GM06990 (cell line): ENCODE measurements around the gene DDR1.

Source experiments
- DNase-seq: peaks from one replicate; pipeline ENCODE4 v3.0.0-alpha.2; 2011; ENCODE audit not compliant: insufficient read length; ENCODE audit errors: extremely low read depth
- H3K27me3 ChIP-seq: replicated peaks from 2 replicates; pipeline ENCODE4 v1.6.0; 2011; ENCODE audit warnings: low read length; ENCODE audit not compliant: control insufficient read depth, insufficient read depth
- H3K36me3 ChIP-seq: 2 replicates; pipeline ENCODE4 v1.5.1; 2011; ENCODE audit warnings: low read length; ENCODE audit not compliant: control insufficient read depth, insufficient read depth
- H3K4me3 ChIP-seq: replicated peaks from 2 replicates; pipeline ENCODE4 v1.5.1; 2011; ENCODE audit warnings: low read depth, mild to moderate bottlenecking, control low read depth, low read length
- CTCF ChIP-seq: IDR thresholded peaks from 2 replicates; pipeline ENCODE4 v1.5.1; 2011; ENCODE audit warnings: low read length, control low read depth, mild to moderate bottlenecking, inconsistent platforms; ENCODE audit not compliant: insufficient read depth, poor library complexity, severe bottlenecking

The DDR1 gene

GRCh38 chr6:30947231-30947630, 62.9 kb downstream of the DDR1 start:
- no peak for DNase-seq
- Histone ChIP-seq H3K36me3 (no peaks in the 10 kb centered on the region), H3K27me3 (no peaks in the 10 kb centered on the region), H3K4me3 (no peak overlapping the region)
- no peak for TF ChIP-seq CTCF

- no peak for DNase-seq
- no peak for TF ChIP-seq CTCF
- H3K4me3 ChIP-seq, result no peak overlapping the region
- no peaks in the 10 kb centered on the region for H3K36me3 ChIP-seq
- H3K27me3 ChIP-seq, result no peaks in the 10 kb centered on the region
Observed at GRCh38 chr6:30948811-30949210, 64.5 kb downstream of the DDR1 start.
